Astrocyte of the cerebellum (primary cell): ENCODE data around the gene RTKN2.

Experiments
- DNase-seq: peaks from one replicate; pipeline ENCODE4 v3.0.0-alpha.2; 2011; ENCODE audit warnings: low read depth
- H3K4me3 ChIP-seq: 2 replicates; pipeline ENCODE4 v1.5.1; 2011; ENCODE audit warnings: mild to moderate bottlenecking, low read depth, low read length, moderate library complexity
- in situ Hi-C: cut with HindIII; loops from 2 replicates; pipeline ENCODE4 v1.10.0; 2017; ENCODE audit warnings: low sequenced_read_pairs
- TF ChIP-seq, protein P1 (sequence below): IDR thresholded peaks from 2 replicates; pipeline ENCODE4 v1.5.1; 2012; ENCODE audit warnings: low read length, low read depth, moderate library complexity, mild to moderate bottlenecking; ENCODE audit errors: missing control alignments

The RTKN2 gene

DNA sequence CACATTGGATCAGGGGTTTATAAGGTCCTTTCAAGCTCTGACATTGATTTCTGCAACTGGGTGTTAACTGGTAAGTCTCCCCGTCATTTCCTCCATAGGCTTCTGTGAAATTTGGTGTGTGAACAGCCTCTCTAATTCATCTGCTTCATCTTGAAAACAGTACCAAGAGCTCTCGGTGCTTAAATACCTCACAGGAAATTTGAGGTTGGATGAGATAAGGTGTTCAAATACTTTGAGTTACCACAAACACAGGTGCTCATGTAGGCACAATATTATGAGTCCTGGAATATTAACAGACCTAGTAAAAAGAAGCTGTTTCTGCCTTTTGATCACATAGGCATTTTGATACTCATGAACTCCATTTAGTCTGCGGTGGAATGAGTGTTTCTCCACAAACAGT is 85.2 kb downstream of the RTKN2 start:
- no peak for DNase-seq
- in situ Hi-C loops, result no loop called here
- TF ChIP-seq, protein P1, sequence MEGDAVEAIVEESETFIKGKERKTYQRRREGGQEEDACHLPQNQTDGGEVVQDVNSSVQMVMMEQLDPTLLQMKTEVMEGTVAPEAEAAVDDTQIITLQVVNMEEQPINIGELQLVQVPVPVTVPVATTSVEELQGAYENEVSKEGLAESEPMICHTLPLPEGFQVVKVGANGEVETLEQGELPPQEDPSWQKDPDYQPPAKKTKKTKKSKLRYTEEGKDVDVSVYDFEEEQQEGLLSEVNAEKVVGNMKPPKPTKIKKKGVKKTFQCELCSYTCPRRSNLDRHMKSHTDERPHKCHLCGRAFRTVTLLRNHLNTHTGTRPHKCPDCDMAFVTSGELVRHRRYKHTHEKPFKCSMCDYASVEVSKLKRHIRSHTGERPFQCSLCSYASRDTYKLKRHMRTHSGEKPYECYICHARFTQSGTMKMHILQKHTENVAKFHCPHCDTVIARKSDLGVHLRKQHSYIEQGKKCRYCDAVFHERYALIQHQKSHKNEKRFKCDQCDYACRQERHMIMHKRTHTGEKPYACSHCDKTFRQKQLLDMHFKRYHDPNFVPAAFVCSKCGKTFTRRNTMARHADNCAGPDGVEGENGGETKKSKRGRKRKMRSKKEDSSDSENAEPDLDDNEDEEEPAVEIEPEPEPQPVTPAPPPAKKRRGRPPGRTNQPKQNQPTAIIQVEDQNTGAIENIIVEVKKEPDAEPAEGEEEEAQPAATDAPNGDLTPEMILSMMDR, result no peak
- no peak overlapping the region for H3K4me3 ChIP-seq

DNA sequence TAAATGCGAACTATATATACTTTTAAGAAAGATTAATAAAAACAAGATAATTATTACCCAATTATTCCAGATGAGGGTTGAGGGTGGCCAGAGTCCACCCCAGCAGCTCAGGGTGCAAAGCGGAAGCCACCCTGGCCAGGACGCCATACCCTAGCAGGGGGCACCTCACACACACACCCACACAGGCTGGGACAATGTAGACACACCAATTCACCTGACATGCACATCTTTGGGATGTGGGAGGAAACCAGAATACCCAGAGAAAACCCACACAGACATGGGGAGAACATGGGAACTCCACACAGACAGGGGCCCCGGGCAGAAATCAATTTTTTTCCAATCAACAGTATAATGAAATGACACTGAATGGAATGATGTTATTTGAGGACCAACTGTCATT is 86.0 kb downstream of the RTKN2 start:
- TF ChIP-seq, protein P1, result no peak
- in situ Hi-C loops, result no loop called here
- DNase-seq, result no peak
- H3K4me3 ChIP-seq, result no peak overlapping the region

DNA sequence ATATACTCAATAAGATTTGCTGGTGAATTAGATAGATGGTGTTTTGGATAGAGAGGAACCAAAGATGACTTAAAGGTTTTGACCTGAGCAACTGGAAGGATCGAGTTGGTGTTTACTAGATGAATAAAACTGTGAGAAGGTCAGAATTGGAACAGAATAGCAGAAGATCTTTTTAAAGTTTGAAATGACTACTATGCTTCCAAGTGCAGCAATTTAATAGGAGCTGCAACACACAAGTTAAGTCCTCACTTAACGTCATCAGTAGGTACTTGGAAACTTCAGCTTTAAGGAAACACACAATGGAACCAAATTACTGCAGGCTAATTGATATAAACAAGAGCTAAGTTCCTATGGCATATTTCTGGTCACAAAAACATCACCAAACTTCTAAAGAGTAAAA is 86.5 kb downstream of the RTKN2 start:
- H3K4me3 ChIP-seq, result no peak overlapping the region
- no peak for DNase-seq
- in situ Hi-C loops, result no loop called here
- TF ChIP-seq, protein P1, result no peak

DNA sequence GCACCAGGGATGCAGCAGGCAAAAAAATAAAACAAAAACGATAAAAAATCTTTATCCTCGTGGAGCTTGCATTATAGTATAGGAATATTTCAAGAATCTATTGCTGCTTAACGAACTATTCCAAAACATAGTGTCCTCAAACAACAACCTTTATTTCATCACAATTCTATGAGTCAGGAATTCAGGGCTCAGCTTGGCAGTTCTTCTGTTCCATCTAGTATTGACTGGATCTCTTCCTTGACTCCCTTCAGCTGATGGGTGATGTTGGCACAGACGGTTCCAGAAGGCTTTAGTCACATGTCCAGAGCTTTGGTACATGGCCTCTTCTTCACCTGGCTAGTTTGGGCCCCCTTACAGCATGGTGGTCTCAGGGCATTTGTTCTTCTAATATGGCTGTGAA is 88.0 kb downstream of the RTKN2 start:
- TF ChIP-seq, protein P1, result no peak
- H3K4me3 ChIP-seq, result no peak overlapping the region
- in situ Hi-C loops, result no loop called here

DNA sequence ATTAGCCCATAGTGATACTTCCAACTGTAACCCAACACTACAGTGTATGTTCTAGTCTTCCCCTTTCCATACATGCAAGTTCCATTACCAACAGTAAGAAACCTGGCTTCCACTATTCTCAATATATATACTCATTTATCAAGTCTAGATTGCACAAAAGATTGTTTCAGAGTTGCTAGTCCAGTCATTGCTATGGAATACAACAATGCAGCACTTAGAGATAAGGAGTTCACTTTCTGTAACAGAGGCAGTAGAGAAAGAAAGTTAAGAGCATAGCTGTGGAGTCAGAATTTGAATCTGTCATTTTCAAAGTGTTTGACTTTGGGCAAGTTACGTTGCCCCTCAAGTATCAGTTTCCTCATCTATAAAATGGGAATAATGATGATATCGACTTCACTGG is 90.1 kb downstream of the RTKN2 start:
- H3K4me3 ChIP-seq, result no peak overlapping the region
- TF ChIP-seq, protein P1, result no peak
- in situ Hi-C loops, result no loop called here
- no peak for DNase-seq

More for the DNA sequence above, 88.0 kb downstream of the RTKN2 start:
- DNase-seq, result no peak

DNA sequence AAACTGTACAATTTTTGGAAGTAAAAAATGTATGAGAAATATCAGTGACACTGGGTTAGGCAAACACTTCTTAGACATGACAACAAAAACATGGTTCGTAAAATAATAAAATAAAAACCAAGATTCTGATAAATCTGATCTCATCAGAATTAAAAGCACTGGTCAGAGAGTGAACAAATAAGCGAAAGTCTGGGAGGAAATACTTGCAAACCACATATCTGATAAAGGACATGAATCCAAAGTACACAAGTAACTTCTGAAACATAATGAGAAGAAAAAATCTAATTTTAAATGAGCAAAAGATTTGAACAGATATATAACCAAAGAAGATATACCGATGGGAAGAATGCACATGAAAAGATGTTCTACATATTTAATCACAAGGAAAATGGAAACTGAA is 91.5 kb downstream of the RTKN2 start:
- DNase-seq, result no peak
- TF ChIP-seq, protein P1, result no peak
- in situ Hi-C loops, result no loop called here

DNA sequence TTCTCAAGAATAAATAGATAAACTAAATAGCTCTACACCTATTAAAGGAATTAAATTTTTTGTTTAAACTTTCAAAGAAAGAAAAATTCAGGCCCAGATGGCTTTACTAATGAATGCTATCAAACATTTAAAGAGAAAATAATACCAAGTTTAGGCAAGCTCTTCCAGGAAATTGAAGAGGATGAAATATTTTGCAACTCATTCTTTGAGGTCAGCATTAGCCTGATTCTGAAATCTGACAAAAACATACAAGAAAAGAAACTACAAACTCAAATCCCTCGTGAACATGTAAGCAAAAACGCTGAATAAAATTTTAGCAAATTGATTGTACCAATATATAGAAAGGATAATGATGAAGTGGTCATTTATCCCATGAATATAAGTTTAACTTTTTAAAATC is 93.4 kb downstream of the RTKN2 start:
- H3K4me3 ChIP-seq, result no peak overlapping the region
- TF ChIP-seq, protein P1, result no peak
- no peak for DNase-seq
- in situ Hi-C loops, result no loop called here

More for the DNA sequence above, 91.5 kb downstream of the RTKN2 start:
- no peak overlapping the region for H3K4me3 ChIP-seq
